HL-60 (cell line): Measurements from ENCODE around the gene SH3RF3.

Source experiments
- CTCF ChIP-seq: IDR thresholded peaks from one replicate; pipeline ENCODE4 v1.5.1; 2011; ENCODE audit warnings: low read length, control low read depth, inconsistent platforms; ENCODE audit not compliant: insufficient read depth
- POLR2AphosphoS5 ChIP-seq: IDR thresholded peaks from 2 replicates; pipeline ENCODE4 v1.6.1; 2012; ENCODE audit warnings: low read depth
- REST ChIP-seq: IDR thresholded peaks from 2 replicates; pipeline ENCODE4 v1.6.1; 2012; ENCODE audit warnings: low read depth; ENCODE audit not compliant: insufficient replicate concordance

- TF ChIP-seq CTCF (no peak), REST (no peak), POLR2AphosphoS5 (no peak)
Observed at GRCh38 chr2:109153807-109154206, 24.8 kb downstream of the SH3RF3 start.
